ENCODE measurements around the gene ZNF592. TPM values are rescaled to one million over a fixed set of nuclear protein-coding genes. Genes with fewer than 3 reads are reported as not detected.

The ZNF592 gene
- polyA plus RNA-seq, 1 donor from 2014 or later = 3.9 TPM

GRCh38 chr15:84778194-84778593 lies 29.8 kb downstream of the ZNF592 start:
- Histone ChIP-seq H3K79me2 (replicated peaks; ENCODE audit: insufficient read depth, low read length) (peaks cover 5% of the 10 kb centered on the region), H3F3A (ENCODE audit: insufficient read depth, low read length, poor library complexity, severe bottlenecking) (no peaks in the 10 kb centered on the region), H3K9me2 (ENCODE audit: insufficient read depth, low read length) (no peaks in the 10 kb centered on the region), H3K9ac (ENCODE audit: low read length) (no peak overlapping the region), H4K20me1 (ENCODE audit: insufficient read depth) (no peaks in the 10 kb centered on the region), H3K4me2 (ENCODE audit: low read length) (no peak overlapping the region), H3K27me3 (ENCODE audit: insufficient read depth, low read depth, low read length) (no peaks in the 10 kb centered on the region), H3K36me3 (ENCODE audit: insufficient read depth, low read length) (peaks cover 5% of the 10 kb centered on the region), H2AFZ (ENCODE audit: low read depth, low read length) (no peak overlapping the region), H3K4me3 (ENCODE audit: low read length) (no peak overlapping the region), H3K9me3 (ENCODE audit: low read length) (no peaks in the 10 kb centered on the region), H3K27ac (ENCODE audit: low read length) (no peak overlapping the region)
- TF ChIP-seq SMC3 (conservative IDR thresholded peaks at IDR 0.05; ENCODE audit: poor library complexity) (no peak), CTCF (IDR thresholded peaks at IDR 0.05; ENCODE audit: poor library complexity, severe bottlenecking) (no peak), MXI1 (conservative IDR thresholded peaks at IDR 0.05; ENCODE audit: poor library complexity, severe bottlenecking) (no peak), EZH2 (IDR thresholded peaks at IDR 0.05; ENCODE audit: borderline replicate concordance, insufficient read depth, low read length, poor library complexity, severe bottlenecking) (no peak), POLR2AphosphoS5 (IDR thresholded peaks at IDR 0.05) (no peak), RAD21 (conservative IDR thresholded peaks at IDR 0.05) (no peak), EP300 (conservative IDR thresholded peaks at IDR 0.05; ENCODE audit: poor library complexity, severe bottlenecking) (no peak), TAF1 (IDR thresholded peaks at IDR 0.05; ENCODE audit: low read depth) (no peak), REST (IDR thresholded peaks at IDR 0.05; ENCODE audit: borderline replicate concordance) (no peak)

- Histone ChIP-seq H3K4me2 (ENCODE audit: low read length) (no peak overlapping the region), H3F3A (ENCODE audit: insufficient read depth, low read length, poor library complexity, severe bottlenecking) (no peaks in the 10 kb centered on the region), H3K9ac (ENCODE audit: low read length) (no peak overlapping the region), H2AFZ (ENCODE audit: low read depth, low read length) (no peak overlapping the region), H3K79me2 (replicated peaks; ENCODE audit: insufficient read depth, low read length) (peaks cover 5% of the 10 kb centered on the region), H3K36me3 (ENCODE audit: insufficient read depth, low read length) (peaks cover 5% of the 10 kb centered on the region), H4K20me1 (ENCODE audit: insufficient read depth) (no peaks in the 10 kb centered on the region), H3K27ac (ENCODE audit: low read length) (no peak overlapping the region), H3K9me2 (ENCODE audit: insufficient read depth, low read length) (no peaks in the 10 kb centered on the region), H3K27me3 (ENCODE audit: insufficient read depth, low read depth, low read length) (no peaks in the 10 kb centered on the region), H3K9me3 (ENCODE audit: low read length) (no peaks in the 10 kb centered on the region), H3K4me3 (ENCODE audit: low read length) (no peak overlapping the region)
- TF ChIP-seq TAF1 (IDR thresholded peaks at IDR 0.05; ENCODE audit: low read depth) (no peak), POLR2AphosphoS5 (IDR thresholded peaks at IDR 0.05) (no peak), CTCF (IDR thresholded peaks at IDR 0.05; ENCODE audit: poor library complexity, severe bottlenecking) (no peak), REST (IDR thresholded peaks at IDR 0.05; ENCODE audit: borderline replicate concordance) (no peak), MXI1 (conservative IDR thresholded peaks at IDR 0.05; ENCODE audit: poor library complexity, severe bottlenecking) (no peak), RAD21 (conservative IDR thresholded peaks at IDR 0.05) (no peak), SMC3 (conservative IDR thresholded peaks at IDR 0.05; ENCODE audit: poor library complexity) (no peak), EP300 (conservative IDR thresholded peaks at IDR 0.05; ENCODE audit: poor library complexity, severe bottlenecking) (no peak), EZH2 (IDR thresholded peaks at IDR 0.05; ENCODE audit: borderline replicate concordance, insufficient read depth, low read length, poor library complexity, severe bottlenecking) (no peak)
Measured at GRCh38 chr15:84780492-84780891, 32.1 kb downstream of the ZNF592 start.
